Measurements from ENCODE around the gene VPS37D.
"Not testable (repeated sequence)": the region's sequence is repeated elsewhere in the genome, so short reads cannot be mapped to it uniquely, and the experiment has no call there.

The VPS37D gene

DNA sequence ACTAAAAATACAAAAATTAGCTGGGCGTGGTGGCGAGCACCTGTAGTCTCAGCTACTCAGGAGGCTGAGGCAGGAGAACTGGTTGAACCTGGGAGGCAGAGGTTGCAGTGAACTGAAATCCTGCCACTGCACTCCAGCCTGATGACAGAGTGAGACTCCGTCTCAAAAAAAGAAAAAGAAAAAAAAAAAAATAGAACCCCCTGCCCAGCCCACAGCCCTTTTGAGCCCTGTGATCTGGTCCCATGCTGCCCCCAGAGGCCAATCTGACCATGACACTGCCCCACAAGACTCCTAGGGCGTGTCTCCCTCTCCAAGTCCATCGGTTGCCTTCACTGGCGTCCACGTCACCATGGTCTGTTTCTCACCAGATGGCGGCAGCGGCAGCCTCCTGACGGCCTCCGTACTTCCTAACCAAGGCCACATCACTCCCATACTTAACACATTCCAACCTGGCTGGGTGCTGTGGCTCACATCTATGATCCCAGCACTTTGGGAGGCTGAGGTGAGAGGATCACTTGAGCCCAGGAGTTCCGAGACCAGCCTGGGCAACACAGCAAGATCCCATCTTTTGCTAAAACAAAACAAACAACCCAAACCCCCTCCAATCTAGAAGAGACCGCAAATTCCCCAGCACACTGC lies 33.8 kb downstream of the VPS37D start:
- DNase-seq (ENCODE audit: insufficient read length, low spot score) (no peak), FAIRE-seq (no peak)
- TF ChIP-seq POLR2A (IDR thresholded peaks at IDR 0.05; ENCODE audit: low read depth, low read length): no peak

DNA sequence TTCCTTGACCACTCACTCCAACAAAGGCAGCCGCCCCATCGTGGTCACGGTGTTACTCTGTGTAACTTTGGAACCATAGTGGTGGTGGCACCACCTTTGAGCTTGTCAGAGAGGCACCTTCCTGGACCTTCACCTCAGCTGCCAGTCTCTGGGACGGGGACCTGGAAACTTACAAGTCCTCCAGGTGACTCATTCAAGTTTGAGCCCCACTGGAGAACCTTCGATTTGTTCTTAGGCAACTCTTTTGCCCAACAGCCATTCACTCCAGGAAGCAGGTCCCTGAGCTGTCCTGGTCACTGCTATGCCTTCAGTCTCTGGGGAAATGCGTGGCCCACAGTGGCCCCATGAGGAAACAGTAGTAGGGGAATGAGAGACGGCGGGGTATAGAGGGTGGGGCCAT lies 34.6 kb downstream of the VPS37D start:
- FAIRE-seq (no peak), DNase-seq (ENCODE audit: insufficient read length, low spot score) (no peak)
- no peak for TF ChIP-seq POLR2A (IDR thresholded peaks at IDR 0.05; ENCODE audit: low read depth, low read length)

DNA sequence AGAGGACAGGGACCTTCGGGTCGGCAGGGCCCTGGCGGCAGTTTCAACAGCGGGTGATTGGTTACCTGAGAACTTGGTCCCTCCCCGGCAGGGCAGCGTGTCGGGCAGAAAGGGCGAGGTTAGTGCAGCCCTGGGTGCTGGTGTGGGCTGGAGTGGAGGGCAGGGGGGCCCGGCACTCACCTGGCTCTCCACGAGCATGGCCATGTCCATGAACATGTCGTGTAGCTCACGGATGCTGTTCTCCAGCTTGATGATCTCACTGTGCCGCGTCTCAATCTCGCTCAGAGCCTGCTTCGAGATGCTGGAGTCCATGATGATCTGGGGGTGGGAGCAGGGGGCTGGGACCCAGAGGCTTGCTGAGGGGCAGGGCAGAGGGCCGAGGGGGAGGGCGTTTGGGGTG lies 35.0 kb downstream of the VPS37D start:
- no peak for TF ChIP-seq POLR2A (IDR thresholded peaks at IDR 0.05; ENCODE audit: low read depth, low read length)
- FAIRE-seq (no peak), DNase-seq (ENCODE audit: insufficient read length, low spot score) (no peak)

DNA sequence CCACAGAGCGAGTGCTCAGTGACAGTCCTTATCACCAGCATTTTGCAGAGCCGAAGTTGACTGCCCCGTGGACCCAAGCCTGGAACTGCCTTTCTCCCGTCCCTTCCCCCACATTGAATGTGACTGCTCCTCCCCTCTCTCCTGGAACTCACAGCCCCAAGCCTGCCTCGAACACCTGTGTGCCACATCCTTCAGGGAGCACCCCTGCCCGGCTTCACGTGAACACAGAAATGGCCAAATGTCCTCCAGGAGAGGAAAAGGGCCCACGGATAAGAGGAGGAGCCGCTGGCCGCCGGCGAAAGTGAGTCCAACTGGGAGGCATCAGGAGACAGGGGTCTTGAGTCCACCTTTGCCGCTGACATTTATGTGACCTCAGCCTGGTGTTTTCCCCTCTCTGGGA lies 35.6 kb downstream of the VPS37D start:
- DNase-seq (ENCODE audit: insufficient read length, low spot score): no peak
- TF ChIP-seq POLR2A (IDR thresholded peaks at IDR 0.05; ENCODE audit: low read depth, low read length): no peak
- no peak for FAIRE-seq

DNA sequence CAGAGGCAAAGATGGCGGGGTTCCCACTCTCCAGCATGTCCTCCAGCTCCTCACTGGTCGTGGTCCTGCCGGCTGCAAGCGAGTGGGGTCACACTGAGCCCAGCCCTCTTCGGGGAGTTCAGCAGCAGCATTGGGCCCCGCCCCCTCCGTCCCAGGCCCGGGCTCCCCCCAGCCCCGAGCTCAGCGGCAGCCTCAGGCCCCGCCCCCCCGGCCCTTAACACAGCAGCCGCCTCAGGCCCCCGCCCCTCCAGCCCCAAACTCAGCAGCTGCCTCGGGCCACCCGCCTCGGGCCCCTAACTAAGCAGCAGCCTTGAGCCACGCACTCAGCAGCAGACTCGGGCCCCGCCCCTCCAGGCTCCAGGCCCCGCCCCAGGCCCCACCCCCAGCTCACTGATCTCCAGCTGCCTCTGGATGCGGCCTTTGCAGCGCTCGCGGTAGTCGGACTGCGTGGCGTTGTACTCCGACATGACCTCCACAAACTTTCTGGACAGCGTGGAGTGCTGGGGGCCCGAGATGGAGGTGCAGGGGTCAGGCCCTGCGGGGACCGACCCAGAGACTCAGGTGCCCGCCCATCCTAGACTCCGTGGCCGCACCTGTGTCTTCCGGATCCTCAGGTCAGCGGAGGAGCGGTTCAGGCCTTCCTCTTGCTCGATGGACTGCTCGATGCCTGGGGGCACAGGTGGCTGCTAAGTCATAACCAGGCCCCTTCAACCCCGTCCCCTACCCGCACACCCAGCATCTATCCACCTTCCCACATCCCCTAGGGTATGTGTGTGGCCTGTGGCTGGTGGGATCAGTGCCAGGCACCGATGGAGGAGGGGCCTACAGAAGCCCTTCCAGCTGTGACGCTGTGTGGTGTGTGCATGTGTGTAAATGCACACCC lies 36.4 kb downstream of the VPS37D start:
- no peak for DNase-seq (ENCODE audit: insufficient read length, low spot score)
- no peak for FAIRE-seq

DNA sequence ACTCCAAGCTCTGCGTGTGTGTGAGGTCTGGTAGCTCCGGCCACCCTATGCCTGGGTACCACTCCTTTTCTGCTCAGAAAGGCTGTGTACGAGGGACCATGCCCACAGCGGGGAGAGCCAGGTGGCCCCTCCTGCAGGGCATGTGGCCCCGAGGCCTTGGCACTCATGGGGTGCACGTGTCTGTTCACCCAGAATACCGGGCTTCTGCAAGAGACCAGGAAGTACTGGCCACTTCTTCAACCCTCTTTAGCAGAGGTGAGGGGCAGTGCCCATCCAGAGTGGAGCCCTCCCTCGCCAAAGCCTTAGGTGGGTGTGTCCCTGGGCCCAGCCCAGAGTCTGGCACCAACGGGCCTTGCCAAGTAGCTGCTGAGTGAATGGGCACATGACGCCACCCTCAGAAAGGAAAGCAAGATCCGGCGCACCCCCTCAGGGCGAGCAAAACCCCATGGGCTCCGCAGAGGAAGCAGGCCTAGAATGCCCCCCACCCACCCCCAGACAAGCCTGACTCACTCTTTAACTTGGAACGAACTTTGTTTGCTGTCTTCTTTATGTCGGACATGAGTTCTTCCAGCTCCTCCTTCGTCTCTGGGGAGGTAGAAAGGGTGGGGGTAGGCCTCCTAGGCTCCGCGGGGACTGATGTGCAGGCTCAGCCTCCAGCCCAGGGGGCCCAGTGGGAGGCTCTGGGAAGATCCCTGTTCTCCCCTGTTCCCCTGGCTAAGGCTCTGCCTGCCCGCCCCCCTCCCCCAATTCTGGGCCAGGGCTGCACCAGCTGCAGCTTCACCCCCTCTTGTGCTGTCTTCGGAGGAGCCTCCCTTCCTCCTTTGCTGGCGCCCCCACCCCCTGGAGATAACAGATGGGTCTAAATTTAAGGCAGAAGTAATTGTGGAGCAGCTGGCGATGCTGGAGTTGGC lies 37.3 kb downstream of the VPS37D start:
- no peak for TF ChIP-seq POLR2A (IDR thresholded peaks at IDR 0.05; ENCODE audit: low read depth, low read length)
- FAIRE-seq (no peak), DNase-seq (ENCODE audit: insufficient read length, low spot score) (peak; percentile 81)

More for the DNA sequence above, 36.4 kb downstream of the VPS37D start:
- no peak for TF ChIP-seq POLR2A (IDR thresholded peaks at IDR 0.05; ENCODE audit: low read depth, low read length)

DNA sequence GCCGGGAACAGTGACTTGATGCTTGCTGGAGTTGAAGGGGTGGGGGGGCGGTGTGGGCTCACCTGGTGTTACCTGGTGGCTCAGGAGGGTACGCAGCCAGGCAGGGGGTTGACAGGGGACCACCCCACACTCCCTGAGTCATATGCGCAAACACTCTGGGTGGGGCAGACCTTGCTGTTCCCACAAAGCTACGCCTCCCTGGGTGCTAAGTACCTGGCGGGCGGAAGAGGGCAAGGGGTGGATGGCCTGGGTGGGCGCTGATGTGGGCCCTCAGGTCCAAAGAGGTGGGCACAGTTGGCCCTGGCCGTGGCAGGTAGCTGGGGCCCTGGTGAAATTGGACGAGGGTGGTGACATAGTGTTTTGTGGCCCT lies 37.9 kb downstream of the VPS37D start:
- no peak for FAIRE-seq
- DNase-seq (ENCODE audit: insufficient read length, low spot score): no peak
- 0 out of 2 replicates have a peak, but pooled peaks have one; percentile 11 for TF ChIP-seq POLR2A (IDR thresholded peaks at IDR 0.05; ENCODE audit: low read depth, low read length)

DNA sequence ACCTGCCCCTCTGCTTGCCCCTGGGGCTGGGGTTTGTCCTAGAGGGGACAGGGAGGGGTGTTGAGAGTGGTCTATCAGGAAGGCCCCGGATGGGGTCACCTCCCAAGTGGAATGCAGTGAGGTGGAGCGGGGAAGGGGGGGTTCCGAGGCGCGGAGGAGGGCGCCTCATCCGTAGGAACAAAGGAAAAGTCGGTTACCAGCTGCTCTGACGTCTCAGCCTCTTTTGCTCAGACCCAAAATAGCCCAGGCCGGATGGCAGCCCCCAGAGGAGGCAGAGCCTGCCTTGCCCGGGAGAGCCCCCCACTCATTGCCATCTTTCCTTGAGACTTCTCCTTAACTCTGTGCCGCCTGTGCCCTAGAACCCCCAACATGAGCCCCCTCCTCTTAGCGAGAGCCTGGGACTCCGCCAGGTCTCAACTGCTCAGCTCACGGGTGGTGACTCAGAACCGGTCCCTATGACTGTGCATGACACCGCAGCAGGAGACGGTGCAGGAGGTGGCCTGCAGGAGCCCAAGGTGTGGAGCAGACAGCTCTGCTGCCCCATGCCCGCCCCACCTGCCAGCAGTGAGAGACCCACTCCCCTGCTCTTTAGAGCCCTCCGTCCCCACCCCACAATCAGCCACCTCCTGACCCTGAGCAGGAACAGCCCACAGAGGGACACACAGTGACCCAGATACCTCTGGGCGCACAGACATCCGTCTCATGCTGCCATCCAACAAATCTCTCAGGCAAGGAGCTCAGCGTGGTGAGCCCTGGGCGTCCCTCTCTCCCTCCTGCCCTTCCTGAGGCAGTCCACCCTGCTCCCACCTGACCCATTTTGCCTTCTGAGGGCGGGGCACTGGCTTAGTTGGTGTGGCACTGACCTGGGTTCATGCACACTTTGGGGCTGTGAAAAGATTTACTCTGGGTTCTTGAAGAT lies 38.8 kb downstream of the VPS37D start:
- TF ChIP-seq POLR2A (IDR thresholded peaks at IDR 0.05; ENCODE audit: low read depth, low read length): no peak
- FAIRE-seq (no peak), DNase-seq (ENCODE audit: insufficient read length, low spot score) (peak; percentile 81)

DNA sequence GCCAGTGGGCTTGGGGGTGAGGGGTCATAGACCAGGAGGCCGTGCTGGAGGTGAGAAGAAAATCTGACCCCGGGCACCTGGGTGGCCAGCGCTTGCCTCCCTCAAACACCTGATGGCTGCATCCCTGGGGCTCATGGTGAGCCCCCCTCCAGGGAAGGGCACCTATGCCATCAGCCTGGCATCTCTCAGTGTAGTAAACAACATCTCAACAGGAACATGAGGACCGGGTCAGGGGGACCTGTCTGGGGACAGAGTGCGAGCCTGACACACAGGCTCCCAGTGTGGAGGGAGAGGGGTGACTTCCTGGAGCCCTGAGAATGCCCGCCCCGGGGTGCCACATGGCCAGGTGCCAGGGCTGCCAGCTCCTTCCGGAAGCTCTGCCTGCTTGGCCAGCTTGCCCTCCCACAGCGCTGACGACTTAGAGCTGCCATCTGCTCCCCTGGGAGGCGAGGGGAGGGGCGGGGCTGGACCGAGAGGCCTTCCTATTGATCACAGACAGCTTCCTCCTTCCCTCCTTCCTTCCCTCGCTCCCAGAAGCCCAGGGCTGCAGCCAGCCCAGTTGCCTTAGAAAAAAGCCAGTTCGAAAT lies 39.5 kb downstream of the VPS37D start:
- peak; percentile 23; the same call in 1 of the 2 replicates for TF ChIP-seq POLR2A (IDR thresholded peaks at IDR 0.05; ENCODE audit: low read depth, low read length)
- FAIRE-seq (peak; percentile 58), DNase-seq (ENCODE audit: insufficient read length, low spot score) (peak; percentile 91)

DNA sequence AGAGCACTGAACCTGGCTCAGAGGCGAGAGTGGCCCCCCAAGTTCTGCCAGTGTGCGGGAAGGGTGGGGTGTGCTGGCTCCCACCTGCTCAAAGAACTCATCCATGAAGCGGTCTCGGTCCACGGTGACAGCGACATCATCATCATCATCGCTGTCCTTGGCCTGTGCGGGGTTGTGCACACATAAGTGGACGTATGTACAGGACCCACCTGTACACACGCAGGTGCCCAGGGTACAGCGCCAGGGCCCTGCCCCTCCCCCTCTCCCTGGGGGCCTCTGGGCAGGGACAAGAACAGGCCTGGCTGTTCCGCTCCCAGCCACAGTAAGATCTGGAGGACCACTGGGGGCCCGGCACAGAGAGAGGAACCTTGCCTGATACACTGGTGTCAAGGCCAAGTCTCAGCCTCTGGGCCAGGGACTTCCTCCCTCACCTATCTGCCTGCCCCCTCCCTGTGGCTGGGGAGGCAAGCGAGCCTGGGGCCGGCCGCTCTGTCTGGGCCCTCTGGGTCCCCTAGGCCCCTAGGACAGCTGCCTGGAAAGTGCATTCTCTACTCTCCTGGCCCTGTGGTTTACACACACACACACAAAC lies 41.4 kb downstream of the VPS37D start:
- no peak for TF ChIP-seq POLR2A (IDR thresholded peaks at IDR 0.05; ENCODE audit: low read depth, low read length)
- FAIRE-seq (no peak), DNase-seq (ENCODE audit: insufficient read length, low spot score) (no peak)

DNA sequence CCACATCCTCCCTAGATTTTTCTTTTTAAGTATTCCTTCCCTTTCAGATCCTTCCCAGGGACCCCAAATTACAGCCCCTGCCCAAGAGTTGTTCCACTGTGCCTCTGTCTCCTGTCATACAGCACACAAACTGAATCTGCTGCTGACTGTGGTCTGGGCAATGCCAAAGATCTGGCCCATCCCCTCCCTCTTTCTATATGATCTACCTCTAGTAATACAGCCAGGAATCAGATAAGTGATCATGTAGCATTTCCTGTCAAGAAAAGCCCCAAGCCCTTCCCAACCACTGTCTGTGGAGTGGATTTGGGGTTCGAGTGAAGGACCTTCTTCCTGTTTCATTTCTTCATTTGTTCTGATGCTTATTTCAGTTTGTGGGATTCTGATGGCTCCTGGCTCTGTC lies 45.1 kb downstream of the VPS37D start:
- no peak for FAIRE-seq
- no peak for TF ChIP-seq POLR2A (IDR thresholded peaks at IDR 0.05; ENCODE audit: low read depth, low read length)
- DNase-seq (ENCODE audit: insufficient read length, low spot score): no peak

DNA sequence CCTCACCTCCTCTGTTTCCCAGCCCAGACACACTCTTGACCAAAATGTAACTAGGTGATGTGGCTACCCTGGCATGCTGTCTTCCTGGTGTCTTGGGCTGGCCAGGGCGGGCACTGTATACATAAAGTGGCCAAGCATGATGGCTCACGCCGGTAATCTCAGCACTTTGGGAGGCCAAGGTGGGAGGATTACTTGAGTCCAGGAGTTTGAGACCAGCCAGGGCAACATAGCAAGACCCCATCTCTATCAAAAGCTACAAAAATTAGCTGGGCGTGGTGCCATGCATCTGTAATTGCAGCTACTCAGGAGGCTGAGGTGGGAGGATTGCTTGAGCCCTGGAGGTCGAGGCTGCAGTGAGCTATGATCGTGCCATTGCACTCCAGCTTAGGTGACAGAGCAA lies 45.7 kb downstream of the VPS37D start:
- FAIRE-seq; DNase-seq (ENCODE audit: insufficient read length, low spot score): not testable (repeated sequence)
